KMS-11 (cell line): ENCODE measurements around the gene DLK2.

Source experiments
- H2AFZ ChIP-seq: fragments of 200-600 bp; sonication (generic); 2 replicates; pipeline ENCODE4 v1.6.1; 2016; ENCODE audit warnings: antibody characterized with exemption, mixed run types, low read depth
- H3K27ac ChIP-seq: fragments of 200-600 bp; sonication (generic); 2 replicates; pipeline ENCODE4 v1.6.1; 2016; ENCODE audit warnings: mild to moderate bottlenecking, mixed run types
- H3K27me3 ChIP-seq: fragments of 200-600 bp; sonication (generic); 2 replicates; pipeline ENCODE4 v1.6.1; 2017; ENCODE audit warnings: mild to moderate bottlenecking, low read depth, mixed run types, moderate library complexity; ENCODE audit not compliant: insufficient read depth
- H3K36me3 ChIP-seq: fragments of 200-600 bp; sonication (generic); 2 replicates; pipeline ENCODE4 v1.6.1; 2017; ENCODE audit warnings: mild to moderate bottlenecking, mixed run types; ENCODE audit not compliant: insufficient read depth
- H3K4me1 ChIP-seq: fragments of 200-600 bp; sonication (generic); 2 replicates; pipeline ENCODE4 v1.6.1; 2016; ENCODE audit warnings: mild to moderate bottlenecking, low read depth, mixed run types; ENCODE audit not compliant: poor library complexity, severe bottlenecking
- H3K4me2 ChIP-seq: fragments of 200-600 bp; sonication (generic); 2 replicates; pipeline ENCODE4 v1.7.0; 2016; ENCODE audit warnings: mild to moderate bottlenecking, mixed run types
- H3K4me3 ChIP-seq: fragments of 200-600 bp; sonication (generic); IDR thresholded peaks from 2 replicates; pipeline ENCODE4 v1.6.1; 2017; ENCODE audit warnings: low read depth, low read length, mixed read lengths; ENCODE audit not compliant: insufficient read depth
- H3K79me2 ChIP-seq: fragments of 200-600 bp; sonication (generic); 2 replicates; pipeline ENCODE4 v1.6.1; 2016; ENCODE audit warnings: low read depth, mixed run types; ENCODE audit not compliant: insufficient read depth
- H3K9ac ChIP-seq: fragments of 200-600 bp; sonication (generic); 2 replicates; pipeline ENCODE4 v1.6.1; 2016; ENCODE audit warnings: mild to moderate bottlenecking, mixed run types
- H4K20me1 ChIP-seq: fragments of 200-600 bp; sonication (generic); 2 replicates; pipeline ENCODE4 v1.6.1; 2016; ENCODE audit warnings: mild to moderate bottlenecking, mixed run types; ENCODE audit not compliant: insufficient read depth
- CTCF ChIP-seq: fragments of 200-600 bp; sonication (generic); conservative IDR thresholded peaks from 2 replicates; pipeline ENCODE4 v1.6.1; 2017; ENCODE audit warnings: low read depth, mild to moderate bottlenecking, antibody characterized with exemption, low read length, moderate library complexity, mixed read lengths

Gene DLK2

GRCh38 chr6:43444036-43444435 lies 11.3 kb downstream of the DLK2 start:
- Histone ChIP-seq H3K4me3 (no peak overlapping the region), H3K27ac (no peak overlapping the region), H3K9ac (no peak overlapping the region), H4K20me1 (no peaks in the 10 kb centered on the region), H3K36me3 (no peaks in the 10 kb centered on the region), H3K4me1 (no peaks in the 10 kb centered on the region), H3K4me2 (no peak overlapping the region), H3K27me3 (no peaks in the 10 kb centered on the region), H3K79me2 (no peaks in the 10 kb centered on the region), H2AFZ (no peak overlapping the region)
- TF ChIP-seq CTCF, result no peak

GRCh38 chr6:43442935-43443334 lies 12.4 kb downstream of the DLK2 start:
- Histone ChIP-seq H3K27me3 (no peaks in the 10 kb centered on the region), H4K20me1 (no peaks in the 10 kb centered on the region), H3K4me3 (no peak overlapping the region), H3K79me2 (no peaks in the 10 kb centered on the region), H3K36me3 (no peaks in the 10 kb centered on the region), H3K4me1 (no peaks in the 10 kb centered on the region), H3K9ac (no peak overlapping the region), H3K27ac (no peak overlapping the region), H3K4me2 (no peak overlapping the region), H2AFZ (no peak overlapping the region)
- no peak for TF ChIP-seq CTCF

DNA sequence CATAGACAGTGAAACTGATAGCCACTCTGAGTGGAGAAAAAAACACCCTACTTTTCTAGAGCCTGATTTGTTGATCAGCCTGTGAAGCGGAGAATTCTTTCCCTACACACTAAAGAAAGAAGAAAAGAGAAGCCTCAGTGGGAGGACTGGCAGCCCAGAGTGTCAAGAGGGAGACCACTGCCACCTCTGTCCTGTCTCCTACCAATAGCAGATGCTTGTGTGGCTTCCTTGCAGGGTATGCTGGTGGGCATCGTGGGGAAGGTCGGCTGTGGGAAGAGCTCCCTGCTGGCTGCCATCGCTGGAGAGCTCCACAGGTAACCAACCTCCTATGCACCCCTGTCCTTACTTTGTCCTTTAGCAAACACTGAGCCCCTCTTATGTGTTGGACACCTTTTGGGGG lies 17.6 kb downstream of the DLK2 start:
- no peak for TF ChIP-seq CTCF
- no peaks in the 10 kb centered on the region for H3K4me1 ChIP-seq
- H4K20me1 ChIP-seq, result no peaks in the 10 kb centered on the region
- no peaks in the 10 kb centered on the region for H3K27me3 ChIP-seq
- H3K4me2 ChIP-seq, result no peak overlapping the region
- H3K79me2 ChIP-seq, result no peaks in the 10 kb centered on the region
- H3K27ac ChIP-seq, result no peak overlapping the region
- no peaks in the 10 kb centered on the region for H3K36me3 ChIP-seq
- H2AFZ ChIP-seq, result no peak overlapping the region
- H3K9ac ChIP-seq, result no peak overlapping the region
- H3K4me3 ChIP-seq, result no peak overlapping the region

GRCh38 chr6:43436577-43437282 lies 18.6 kb downstream of the DLK2 start:
- Histone ChIP-seq H3K27ac (no peak overlapping the region), H3K36me3 (no peaks in the 10 kb centered on the region)
- TF ChIP-seq CTCF, result no peak

More at GRCh38 chr6:43436577-43437282, 18.6 kb downstream of the DLK2 start:
- Histone ChIP-seq H3K9ac (no peak overlapping the region), H3K27me3 (no peaks in the 10 kb centered on the region), H3K4me1 (no peaks in the 10 kb centered on the region), H3K79me2 (no peaks in the 10 kb centered on the region), H4K20me1 (no peaks in the 10 kb centered on the region), H2AFZ (no peak overlapping the region), H3K4me2 (no peak overlapping the region), H3K4me3 (no peak overlapping the region)
